GM19397 (cell line): ENCODE data around the gene ELOVL2.
"Not testable (repeated sequence)": the region's sequence is repeated elsewhere in the genome, so short reads cannot be mapped to it uniquely, and the experiment has no call there.

Experiments
- ATAC-seq: cut with Tn5 transposase; IDR thresholded peaks from one replicate; pipeline ENCODE4 v1.9.1; 2021; ENCODE audit warnings: mild to moderate bottlenecking, moderate library complexity; ENCODE audit not compliant: unreplicated experiment

The ELOVL2 gene

DNA sequence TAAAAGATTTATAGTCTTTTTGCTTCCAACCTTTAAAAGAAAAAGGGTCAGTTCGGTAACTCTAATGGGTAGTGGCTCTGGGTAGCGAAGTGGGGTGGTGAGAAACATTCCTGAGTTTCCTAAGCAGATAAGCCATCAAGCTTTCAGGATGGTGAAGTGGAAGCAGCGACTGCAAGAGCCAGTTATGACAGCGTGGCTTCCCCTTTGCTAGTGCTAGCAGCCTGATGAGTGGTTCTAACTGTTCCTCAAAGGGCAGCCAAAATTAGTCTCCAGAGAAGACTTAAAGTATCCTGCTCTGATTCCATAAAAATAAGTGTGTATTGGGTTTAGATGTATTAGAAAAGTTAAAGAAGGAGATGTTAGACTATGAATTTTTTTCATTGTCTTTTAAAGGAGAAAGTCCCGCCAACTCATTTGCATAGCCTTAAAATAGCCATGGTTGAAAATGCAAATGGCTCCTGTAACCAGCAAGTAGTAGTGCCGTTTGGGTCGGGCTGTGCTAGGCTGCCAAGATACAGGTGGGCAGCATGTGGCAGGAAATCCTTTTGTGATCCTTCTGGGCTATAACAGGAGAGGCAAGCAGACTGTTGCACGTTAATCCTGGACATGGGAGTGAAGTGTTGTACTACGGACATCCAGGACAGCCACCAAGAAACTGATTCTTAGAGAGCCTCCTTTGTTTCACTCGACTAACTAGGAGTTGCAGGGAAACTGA is 18.0 kb downstream of the ELOVL2 start:
- ATAC-seq, result peak; percentile 86

DNA sequence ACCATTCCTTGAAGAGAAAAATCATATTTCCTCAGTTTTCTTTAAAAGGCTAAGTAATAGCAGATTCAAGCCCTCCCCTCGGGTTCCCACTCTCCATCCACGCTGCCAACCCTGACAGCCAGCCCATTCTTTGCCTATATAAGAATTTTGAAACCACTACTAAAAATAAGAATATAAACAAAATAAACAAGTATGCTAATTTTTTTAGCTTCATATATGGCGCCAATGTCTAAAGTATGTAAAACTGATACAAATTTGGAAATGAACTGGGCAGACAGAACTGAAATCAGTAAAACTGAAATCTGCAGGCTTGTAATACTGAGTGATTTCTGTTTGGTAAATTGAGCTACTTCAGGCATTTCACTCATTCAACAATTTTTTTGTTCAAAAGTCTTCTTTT is 19.0 kb downstream of the ELOVL2 start:
- ATAC-seq, result no peak

DNA sequence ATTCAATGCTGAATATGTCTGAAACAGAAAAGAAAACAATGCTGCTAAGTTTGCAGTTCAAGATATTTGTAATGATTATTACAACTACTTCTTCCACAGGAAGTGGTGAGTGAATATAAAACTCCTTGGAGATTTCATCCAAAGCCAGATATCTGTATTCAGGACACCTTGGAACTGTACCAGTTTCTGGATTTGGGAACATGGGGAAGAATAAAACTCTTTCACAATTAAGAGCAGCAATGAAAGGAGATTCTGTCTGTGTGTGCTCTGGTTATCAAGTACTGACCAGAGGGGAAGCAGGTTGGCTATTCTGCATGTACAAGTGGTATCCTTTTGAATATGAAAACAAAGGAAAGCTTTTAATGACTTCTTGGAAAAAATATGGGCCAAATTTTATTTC is 21.1 kb downstream of the ELOVL2 start:
- no peak for ATAC-seq

DNA sequence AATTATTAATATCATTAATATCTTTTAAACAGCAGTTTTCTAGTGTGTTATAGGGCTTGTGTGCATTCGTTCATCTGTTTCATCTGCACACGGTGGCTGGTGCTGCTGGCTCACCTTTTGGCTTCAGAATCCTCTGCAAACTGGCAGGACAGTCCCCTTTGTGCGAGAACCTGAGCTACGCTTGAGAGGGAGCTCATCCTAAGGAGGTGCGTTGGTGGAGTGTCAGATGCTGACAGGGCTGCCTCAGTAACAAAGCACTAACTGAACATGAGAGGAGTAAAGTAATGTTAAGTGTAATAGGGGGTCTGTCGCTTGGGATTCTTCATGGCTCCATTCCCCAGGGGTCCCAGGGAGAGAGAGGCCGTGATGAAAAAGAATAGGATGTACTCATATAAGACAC is 22.4 kb downstream of the ELOVL2 start:
- no peak for ATAC-seq

DNA sequence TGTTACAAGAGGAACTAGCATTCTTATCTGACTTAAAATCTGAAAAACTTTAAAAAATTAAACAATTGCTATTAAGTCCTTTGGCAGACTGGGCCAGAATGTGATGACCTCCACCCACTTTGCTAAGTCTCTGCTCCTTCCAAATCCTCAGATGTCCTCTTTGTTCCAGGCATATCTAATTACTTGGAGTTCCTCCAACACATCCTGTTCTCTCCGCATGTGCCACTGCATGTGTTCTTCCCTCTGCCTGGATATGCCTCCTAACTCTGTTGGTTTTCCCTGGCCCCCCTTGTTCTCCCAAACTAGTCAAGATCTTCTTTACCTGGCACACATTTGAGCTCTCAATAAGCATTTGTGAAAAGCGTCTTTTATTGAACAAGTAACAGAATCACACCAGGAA is 23.1 kb downstream of the ELOVL2 start:
- no peak for ATAC-seq

DNA sequence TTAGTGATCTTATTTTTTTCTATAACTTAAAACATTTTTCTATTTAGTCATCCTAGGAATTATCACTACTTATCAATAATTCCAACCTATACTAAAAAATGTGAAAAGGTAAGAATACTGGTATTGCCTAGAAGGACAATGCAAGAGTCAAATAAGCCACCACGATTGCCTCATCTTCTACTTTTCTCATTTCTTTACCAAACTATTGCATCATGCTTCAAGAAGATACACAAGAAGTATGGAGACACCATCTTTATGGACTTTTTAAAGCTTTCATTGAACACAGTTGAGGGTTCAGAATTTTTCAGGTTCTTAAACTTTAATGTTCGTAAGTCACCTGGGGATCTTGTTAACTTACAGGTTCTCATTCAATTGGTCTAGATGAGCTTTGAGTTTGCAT is 25.9 kb downstream of the ELOVL2 start:
- no peak for ATAC-seq

DNA sequence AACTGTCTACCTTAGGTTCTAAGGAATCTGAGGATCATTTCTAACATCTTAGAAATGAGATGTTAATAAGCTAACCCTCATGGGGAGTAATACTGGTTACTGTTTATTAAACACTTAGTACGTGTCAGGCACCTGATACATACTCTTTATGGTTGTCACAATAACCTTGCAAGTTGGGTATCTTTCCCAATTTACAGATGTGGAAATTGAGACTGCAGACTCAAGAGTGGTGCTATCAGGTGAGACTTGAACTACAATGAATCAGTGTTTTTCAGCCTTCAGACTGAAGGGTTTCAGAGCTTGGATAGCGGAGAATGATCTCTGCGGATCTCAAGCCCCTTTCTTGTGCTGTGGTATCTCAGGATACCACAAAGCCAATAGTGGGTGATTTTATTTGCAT is 27.0 kb downstream of the ELOVL2 start:
- ATAC-seq, result no peak

DNA sequence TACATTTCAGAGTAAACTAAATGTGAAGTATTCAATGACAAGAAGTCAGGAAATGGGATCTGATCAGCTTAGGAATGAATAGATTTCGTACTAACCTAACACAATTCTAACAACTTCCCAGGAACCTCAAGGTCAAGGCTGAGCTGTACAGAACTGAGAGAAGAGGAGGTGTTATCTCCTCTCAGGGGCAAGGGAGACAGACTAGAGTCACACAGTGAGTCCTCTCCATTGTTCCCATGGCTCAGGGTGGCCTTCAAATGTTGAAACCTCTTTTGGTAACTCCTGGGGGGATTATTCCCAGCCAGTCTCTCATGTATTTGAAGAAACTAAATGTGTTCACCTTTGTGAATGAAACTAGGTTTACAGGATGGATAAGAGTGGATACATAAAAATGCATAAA is 27.7 kb downstream of the ELOVL2 start:
- no peak for ATAC-seq

DNA sequence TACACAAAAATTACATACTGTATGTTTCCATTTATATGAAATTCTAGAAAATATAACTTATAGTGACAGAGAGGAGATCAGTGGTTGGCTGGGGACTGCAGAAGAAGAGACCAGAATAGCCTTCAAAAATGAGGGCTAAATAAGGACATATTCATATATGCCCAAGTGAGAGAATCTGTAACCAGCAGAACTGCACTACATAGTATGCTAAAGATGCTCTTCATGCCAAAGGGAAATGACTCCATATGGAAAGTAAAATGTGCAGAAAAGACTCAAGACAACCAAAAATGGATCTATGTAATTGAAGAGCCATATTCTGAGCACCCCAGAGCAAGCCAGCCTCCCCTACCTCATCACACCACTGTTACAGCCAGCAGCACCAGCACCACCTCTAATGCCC is 29.0 kb downstream of the ELOVL2 start:
- no peak for ATAC-seq

DNA sequence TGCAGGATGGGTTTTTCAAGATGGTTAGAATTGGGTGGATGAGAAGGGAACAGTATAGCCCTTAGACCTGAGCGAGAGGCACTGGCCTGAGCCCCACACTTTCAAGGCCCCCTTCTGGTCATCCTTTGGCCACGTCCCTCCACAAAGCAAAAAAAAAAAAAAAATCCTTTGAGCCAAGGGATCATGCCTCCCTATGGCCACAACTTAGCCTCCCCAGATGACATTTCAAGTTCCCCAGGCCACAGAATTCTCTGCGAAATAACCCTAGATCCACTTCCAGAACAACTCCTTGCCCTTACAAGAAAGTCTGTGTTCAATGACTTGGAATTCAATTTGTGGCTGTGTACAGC is 30.4 kb downstream of the ELOVL2 start:
- ATAC-seq, result no peak

DNA sequence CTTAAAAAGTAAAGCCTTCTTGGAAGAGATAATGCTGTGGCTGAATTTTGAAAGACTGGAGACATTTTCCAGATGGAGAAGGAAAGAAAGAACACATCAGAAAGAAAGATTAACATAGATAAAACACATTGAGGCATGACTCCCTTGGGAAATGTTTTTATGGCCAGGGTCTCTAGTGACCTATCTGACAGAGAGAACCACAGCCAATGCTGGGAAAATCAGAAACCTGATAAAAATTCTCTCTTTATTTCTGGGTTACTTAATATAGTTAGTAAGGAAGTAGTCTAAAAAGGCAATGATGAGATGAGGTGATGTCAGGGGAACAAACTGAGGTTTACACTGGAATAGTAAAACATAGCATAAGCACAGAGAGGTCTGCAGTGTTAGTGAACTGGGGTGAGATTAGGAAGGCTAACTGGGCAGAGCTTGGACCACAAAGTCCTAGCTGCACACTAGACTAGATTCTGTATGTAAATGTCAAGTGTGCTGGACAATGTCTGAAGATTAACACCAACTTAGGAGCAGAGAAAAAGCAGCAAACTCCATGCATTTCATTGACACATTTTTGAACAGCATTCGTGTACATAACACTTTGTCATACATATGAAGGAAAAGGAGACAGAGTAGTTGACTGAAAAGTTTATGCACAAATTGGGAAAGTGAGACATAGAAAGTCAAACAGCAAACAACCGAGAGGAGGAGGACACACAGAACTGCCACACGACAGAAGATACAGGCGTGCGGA is 31.0 kb downstream of the ELOVL2 start:
- no peak for ATAC-seq

DNA sequence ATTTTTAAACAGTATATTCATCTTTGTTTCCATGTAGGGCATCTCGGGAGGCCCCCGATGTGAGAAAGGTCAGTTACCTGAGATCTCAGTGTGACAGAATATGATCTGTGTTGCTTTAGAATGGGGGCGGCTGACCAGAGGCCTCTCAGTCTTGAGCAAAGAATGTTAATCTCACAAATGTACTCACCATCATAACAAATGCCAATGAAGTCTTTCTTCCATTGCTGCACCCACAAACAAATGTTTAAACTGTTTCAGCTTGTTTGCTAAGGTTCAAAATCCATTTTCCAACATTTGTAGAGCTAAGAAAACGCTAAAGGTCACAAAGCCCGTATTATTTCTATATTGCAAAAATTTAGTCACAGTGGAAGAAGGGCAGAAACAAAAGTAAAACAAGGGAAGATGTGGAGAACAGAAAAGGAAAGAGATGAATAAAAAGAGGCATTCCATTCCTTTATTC is 31.8 kb downstream of the ELOVL2 start:
- no peak for ATAC-seq

DNA sequence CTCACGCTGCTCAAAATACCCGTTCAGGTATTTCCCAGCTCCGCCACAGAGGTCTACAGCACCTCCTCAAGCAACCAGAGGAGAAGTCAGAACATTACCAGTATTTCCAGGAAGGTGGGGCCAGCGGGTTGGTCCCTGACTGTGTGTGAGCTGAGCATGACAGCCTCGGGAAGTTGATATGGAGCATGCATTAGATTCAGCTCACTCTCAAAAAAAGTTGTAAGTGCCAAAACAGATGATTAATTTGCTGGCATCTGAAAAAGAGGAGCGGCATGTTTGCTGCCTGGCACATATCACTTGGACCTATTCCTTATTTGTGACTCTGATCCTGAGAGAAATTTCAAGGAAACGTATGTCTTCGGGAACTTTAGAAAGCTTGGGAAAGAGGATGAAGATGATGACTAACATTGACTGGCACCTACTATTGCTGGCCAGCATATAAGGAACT is 32.3 kb downstream of the ELOVL2 start:
- no peak for ATAC-seq

DNA sequence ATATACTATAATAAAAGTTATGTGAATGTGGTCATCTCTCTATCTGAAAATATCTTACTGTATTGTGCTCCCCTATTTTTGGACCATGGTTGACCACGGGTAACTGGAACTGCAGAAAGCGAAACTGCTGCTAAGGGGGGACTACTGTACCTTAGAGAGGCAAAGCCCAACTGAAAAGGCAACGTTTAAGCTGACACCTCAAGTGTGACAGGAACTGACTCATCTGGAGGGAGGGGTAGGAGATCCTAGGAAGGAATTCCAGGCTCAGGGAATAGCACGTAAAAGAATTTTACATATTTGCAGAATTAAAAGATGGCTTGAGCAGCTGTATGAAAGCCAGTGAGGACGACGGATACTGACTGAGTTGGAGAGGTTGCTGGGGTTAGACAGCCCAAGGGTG is 34.8 kb downstream of the ELOVL2 start:
- no peak for ATAC-seq

DNA sequence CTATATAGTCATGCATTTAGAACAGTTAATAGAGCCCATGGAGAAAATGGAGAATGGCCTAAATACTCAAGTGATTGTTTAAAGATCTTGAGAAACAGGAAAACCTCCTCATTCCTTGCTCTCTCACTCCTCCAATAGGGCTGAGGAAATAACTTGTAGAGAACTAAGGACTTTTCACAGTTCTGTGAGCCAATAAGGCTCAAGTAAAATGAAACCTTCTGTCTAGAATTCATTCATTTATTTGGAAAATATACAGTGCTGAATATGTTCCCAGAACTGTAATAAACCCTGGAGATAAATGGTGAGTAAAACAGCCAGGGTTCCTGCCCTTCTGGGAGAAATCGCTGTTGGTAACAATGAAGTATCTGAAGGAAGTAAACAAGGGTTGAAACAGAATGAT is 35.3 kb downstream of the ELOVL2 start:
- ATAC-seq, result no peak

DNA sequence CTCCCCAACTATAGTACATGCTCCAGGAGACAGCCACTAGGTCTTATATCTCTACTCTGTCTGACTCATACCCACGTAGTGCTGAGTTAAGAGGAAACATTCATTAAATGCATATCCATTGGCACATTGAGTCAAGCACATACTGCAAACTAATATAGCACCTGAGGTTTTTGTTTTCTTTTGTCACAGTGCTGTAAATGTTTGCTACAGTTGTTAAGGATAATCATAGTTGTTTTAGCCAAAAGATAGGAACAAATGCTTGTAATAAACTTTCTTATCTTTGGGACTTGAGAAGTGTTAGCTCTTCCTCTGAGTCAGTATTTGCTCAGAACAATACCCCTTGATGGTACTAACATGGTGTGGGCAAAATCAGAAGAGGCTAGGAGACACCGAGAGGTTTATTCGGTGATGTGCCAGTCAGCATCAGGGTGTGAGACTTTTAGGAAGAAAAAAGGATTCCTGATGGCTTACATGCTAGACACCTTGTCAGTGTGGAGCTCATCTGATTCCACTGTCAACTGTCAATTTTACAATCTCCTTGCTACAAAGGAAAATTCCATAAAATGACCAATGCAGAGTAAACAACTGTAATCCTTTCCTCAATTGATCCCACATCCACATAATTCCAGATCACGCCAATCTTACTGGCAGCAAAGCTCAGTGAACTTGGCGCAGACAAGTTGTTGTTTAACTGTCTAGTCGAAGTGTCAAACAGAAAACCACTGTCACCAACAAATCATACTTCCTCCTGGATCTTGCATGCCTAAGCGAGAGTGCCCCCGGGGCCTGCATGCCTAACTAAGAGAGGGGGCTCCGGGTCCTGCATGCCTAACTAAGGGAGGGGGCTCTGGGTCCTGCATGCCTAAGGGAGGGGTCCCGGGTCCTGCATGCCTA is 36.1 kb downstream of the ELOVL2 start:
- no peak for ATAC-seq

DNA sequence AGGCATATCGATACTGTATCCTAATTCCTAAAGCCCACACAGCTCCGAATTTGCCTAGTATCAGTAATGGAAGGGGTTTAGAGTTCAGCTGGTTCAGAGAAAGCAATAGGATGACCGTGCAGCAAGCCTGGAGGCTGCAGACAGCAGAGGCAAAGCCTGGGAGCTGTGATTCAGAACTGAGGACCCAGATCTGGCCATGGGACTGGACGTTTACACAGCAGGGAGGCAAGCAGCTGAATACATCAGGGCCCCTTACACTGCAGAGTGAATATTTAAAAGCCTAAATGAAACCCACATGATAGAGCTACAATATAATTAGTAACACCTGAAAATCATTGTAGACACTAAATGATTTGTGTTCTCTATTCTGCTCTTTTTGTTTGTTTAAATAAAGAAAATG is 38.0 kb downstream of the ELOVL2 start:
- no peak for ATAC-seq

DNA sequence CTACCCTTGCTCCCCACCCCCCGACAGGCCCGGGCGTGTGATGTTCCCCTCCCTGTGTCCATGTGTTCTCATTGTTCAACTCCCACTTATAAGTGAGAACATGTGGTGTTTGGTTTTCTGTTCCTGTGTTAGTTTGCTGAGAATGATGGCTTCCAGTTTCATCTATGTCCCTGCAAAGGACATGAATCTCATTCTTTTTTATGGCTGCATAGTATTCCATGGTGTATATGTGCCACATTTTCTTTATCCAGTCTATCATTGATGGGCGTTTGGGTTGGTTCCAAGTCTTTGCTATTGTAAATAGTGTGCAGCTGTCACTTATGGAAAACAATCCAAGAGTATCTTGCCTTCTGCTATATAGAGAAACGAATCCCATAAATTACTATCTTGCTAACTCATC is 40.8 kb downstream of the ELOVL2 start:
- not testable (repeated sequence) for ATAC-seq

DNA sequence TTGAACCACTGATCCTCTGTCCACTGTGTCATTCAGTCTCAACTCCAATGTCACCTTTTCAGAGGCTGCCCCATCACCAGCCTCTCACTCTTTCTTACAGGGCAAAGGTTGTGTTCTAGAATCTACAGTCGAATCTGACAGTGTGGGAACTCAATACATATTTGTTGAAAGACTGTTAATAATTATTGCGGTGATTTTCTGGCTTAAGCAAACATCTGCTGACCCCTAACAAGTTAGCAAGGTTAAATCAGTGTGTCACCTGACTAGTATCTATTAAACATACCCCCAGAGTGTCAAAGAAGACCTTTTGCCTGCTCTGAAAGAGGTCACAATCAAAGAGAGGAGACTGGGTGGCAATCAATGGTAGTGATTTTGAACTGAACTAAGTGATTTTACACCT is 41.9 kb downstream of the ELOVL2 start:
- ATAC-seq, result no peak

DNA sequence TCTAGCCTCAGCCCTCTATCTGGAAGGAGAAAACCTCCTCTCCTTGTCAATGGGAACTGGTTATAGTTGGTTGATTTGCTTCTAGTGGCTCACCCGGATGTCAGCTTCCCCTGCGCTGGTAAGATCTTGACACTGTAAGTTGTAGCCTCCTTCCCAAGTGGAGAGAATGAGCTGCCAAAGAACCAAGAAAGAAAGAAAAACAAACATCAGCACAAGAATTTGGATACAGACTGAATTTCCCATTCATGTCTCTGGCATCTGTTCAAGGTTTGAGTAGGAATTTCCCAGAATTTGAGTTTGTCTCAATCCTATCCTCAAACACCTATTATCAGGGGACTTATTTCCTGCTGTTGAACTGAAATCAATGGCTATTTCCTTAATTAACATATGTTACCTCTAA is 44.1 kb downstream of the ELOVL2 start:
- no peak for ATAC-seq

DNA sequence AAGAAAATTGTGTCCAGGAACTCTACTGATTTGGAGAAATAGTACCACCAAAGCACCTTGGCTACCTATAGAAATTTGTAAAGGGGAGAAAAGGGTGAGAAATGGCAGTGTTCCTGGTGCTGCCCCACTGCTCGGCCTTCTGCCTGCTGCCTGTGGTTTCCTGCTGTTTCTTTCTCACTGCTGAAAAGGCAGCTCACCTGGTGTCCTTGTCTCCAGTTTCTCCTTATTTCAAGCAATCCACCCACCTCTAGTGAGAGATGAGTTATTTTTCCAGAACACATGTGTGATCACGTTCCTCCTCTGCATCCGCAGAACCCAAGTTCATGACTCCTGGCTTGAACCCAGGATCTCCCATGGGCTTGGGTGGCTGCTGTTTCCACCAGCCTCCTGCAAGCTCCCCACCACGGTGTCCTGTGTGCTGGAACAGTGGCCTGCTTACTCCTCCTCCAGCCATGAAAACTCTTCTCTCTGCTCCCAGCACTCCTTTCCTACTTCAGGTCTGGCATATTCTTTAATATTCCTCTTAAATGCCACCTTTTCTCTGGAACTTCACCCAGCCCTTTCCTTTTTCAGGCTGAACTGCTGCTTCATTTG is 48.9 kb downstream of the ELOVL2 start:
- no peak for ATAC-seq
